CD4-positive, alpha-beta T cell (primary cell): ENCODE data around the gene ORMDL2. TPM values are rescaled to one million over a fixed set of nuclear protein-coding genes. Genes with fewer than 3 reads are reported as not detected.
"Not testable (repeated sequence)": the region's sequence is repeated elsewhere in the genome, so short reads cannot be mapped to it uniquely, and the experiment has no call there.

Experiments
- ATAC-seq: fragments of 200-7000 bp; cut with Tn5 transposase; one replicate; pipeline ENCODE4 v1.10.0; 2022; ENCODE audit warnings: mild to moderate bottlenecking; ENCODE audit not compliant: poor library complexity
- CTCF ChIA-PET: fragments of 350-600 bp; sonication (Branson Sonifier 250); formaldehyde crosslinking; loops from one replicate; lab custom pipeline; 2021; ENCODE audit warnings: antibody characterized with exemption, inconsistent platforms; lab: Charles Lee
- POLR2A ChIA-PET: fragments of 350-600 bp; sonication (Branson Sonifier 250); formaldehyde crosslinking; loops from one replicate; lab custom pipeline; 2021; ENCODE audit warnings: antibody characterized with exemption, inconsistent platforms; lab: Charles Lee
- DNase-seq, 14 experiments: peaks; one replicate each; pipeline ENCODE4 v3.0.0-alpha.2; 2013 to 2020; ENCODE audit warnings: mixed read lengths in 2 of 14
- H3K27ac ChIP-seq, 2 donors: one replicate each; pipeline versions ENCODE4 v1.5.1 to v1.7.0; 2013; ENCODE audit warnings: low read length in 2 of 2, low read depth in 1 of 2, mild to moderate bottlenecking in 1 of 2
- H3K27me3 ChIP-seq, 2 experiments: 1 replicate in 1 of 2; 2 replicates in 1 of 2; pipeline versions ENCODE4 v1.6.1 to v1.7.0; 2013; ENCODE audit warnings: low read length in 2 of 2, control low read depth in 1 of 2, mild to moderate bottlenecking in 1 of 2, moderate library complexity in 1 of 2; ENCODE audit not compliant: insufficient read depth in 2 of 2, control insufficient read depth in 1 of 2
- H3K36me3 ChIP-seq: one replicate; pipeline ENCODE4 v1.6.1; 2013; ENCODE audit warnings: low read length, control low read depth; ENCODE audit not compliant: insufficient read depth
- H3K4me1 ChIP-seq: one replicate; pipeline ENCODE4 v1.6.1; 2013; ENCODE audit warnings: low read length, control low read depth; ENCODE audit not compliant: insufficient read depth
- H3K4me3 ChIP-seq: one replicate; pipeline ENCODE4 v1.5.1; 2013; ENCODE audit warnings: mild to moderate bottlenecking, low read length, moderate library complexity
- H3K9me3 ChIP-seq, 2 experiments: 1 replicate in 1 of 2; 2 replicates in 1 of 2; pipeline versions ENCODE4 v1.6.1 to v1.7.0; 2013; ENCODE audit warnings: low read length in 2 of 2, mild to moderate bottlenecking in 2 of 2, control low read depth in 1 of 2, moderate library complexity in 1 of 2; ENCODE audit not compliant: control insufficient read depth in 1 of 2, insufficient read depth in 1 of 2
- H3K27ac Mint-ChIP-seq: one replicate; pipeline ENCODE4 v1.8.0; 2020; ENCODE audit warnings: mixed read lengths
- H3K27me3 Mint-ChIP-seq: one replicate; pipeline ENCODE4 v1.8.0; 2021; ENCODE audit warnings: mixed read lengths
- H3K36me3 Mint-ChIP-seq: one replicate; pipeline ENCODE4 v1.8.0; 2021; ENCODE audit warnings: low read depth, mixed read lengths
- H3K4me1 Mint-ChIP-seq: one replicate; pipeline ENCODE4 v1.8.0; 2021; ENCODE audit warnings: low read depth, mixed read lengths
- H3K4me3 Mint-ChIP-seq: one replicate; pipeline ENCODE4 v1.8.0; 2020; ENCODE audit warnings: mild to moderate bottlenecking, mixed read lengths
- H3K9me3 Mint-ChIP-seq: one replicate; pipeline ENCODE4 v1.8.0; 2020; ENCODE audit warnings: mixed read lengths
- intact Hi-C, 2 experiments: fragments of 100-400 bp; cut with DNase I in 1 of 2; cut with micrococcal nuclease in 1 of 2; formaldehyde crosslinking; loops; one replicate each; pipeline versions ENCODE4 v1.15.1 to v1.9.0; 2023 to 2025; cut with DNase I, micrococcal nuclease
- total RNA-seq, 174 experiments: library from RNA in 2 of 174; stranded (reverse) in 2 of 174; gene quantifications; one replicate each; pipeline ENCODE4 v1.2.3 and lab custom pipeline; 2021 to 2026
- TF ChIP-seq, protein P1 (sequence below): fragments of 200-600 bp; IDR thresholded peaks from one replicate; pipeline ENCODE4 v1.8.0; 2022; ENCODE audit warnings: antibody characterized with exemption, mild to moderate bottlenecking

ORMDL2 gene
- total RNA-seq, 2 experiments from 2014 or later, result 13.0 to 14.9 TPM

DNA sequence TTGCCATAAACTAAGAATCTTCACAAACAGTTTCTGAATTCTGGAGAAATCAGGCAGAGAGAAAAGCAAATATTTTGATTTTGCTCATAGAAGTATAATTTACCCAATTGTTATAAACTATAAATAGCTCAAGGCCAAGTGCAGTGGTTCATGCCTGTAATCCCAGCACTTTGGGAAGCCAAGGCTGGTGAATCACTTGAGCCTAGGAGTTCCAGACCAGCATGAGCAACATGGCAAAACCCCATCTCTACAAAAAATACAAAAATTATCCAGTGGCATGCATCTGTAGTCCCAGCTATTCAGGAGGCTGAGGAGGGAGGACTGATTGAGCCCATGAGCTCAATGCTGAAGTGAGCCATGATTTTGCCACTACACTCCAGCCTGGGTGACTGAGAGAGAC, 44.4 kb downstream of the ORMDL2 start:
- Histone ChIP-seq H3K27ac (no peak overlapping the region), H3K4me1 (no peaks in the 10 kb centered on the region), H3K4me3 (no peak overlapping the region), H3K36me3 (no peaks in the 10 kb centered on the region), H3K9me3 (peaks cover 14 to 26% of the 10 kb centered on the region in 2 experiments), H3K27me3 (no peaks in the 10 kb centered on the region)
- H3K36me3 Mint-ChIP-seq, result no peaks in the 10 kb centered on the region
- H3K27ac Mint-ChIP-seq, result no peak overlapping the region
- no peaks in the 10 kb centered on the region for H3K4me1 Mint-ChIP-seq
- H3K4me3 Mint-ChIP-seq, result no peak overlapping the region
- H3K27me3 Mint-ChIP-seq, result no peaks in the 10 kb centered on the region
- ATAC-seq (no peak), DNase-seq (no peak)
- intact Hi-C loops, result no loop called here
- ChIA-PET POLR2A (no interaction called here), CTCF (interaction anchor here (0.7 kb wide), 1 partner anchor 74 kb away, joined by 3 read pairs; no protein-coding TSS in a partner anchor)
- TF ChIP-seq, protein P1, sequence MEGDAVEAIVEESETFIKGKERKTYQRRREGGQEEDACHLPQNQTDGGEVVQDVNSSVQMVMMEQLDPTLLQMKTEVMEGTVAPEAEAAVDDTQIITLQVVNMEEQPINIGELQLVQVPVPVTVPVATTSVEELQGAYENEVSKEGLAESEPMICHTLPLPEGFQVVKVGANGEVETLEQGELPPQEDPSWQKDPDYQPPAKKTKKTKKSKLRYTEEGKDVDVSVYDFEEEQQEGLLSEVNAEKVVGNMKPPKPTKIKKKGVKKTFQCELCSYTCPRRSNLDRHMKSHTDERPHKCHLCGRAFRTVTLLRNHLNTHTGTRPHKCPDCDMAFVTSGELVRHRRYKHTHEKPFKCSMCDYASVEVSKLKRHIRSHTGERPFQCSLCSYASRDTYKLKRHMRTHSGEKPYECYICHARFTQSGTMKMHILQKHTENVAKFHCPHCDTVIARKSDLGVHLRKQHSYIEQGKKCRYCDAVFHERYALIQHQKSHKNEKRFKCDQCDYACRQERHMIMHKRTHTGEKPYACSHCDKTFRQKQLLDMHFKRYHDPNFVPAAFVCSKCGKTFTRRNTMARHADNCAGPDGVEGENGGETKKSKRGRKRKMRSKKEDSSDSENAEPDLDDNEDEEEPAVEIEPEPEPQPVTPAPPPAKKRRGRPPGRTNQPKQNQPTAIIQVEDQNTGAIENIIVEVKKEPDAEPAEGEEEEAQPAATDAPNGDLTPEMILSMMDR, result no peak
- H3K9me3 Mint-ChIP-seq, result no peaks in the 10 kb centered on the region

GRCh38 chr12:55862931-55863330, 45.1 kb downstream of the ORMDL2 start:
- CTCF ChIA-PET, result interaction anchor here (0.7 kb wide), 1 partner anchor 74 kb away, joined by 3 read pairs; no protein-coding TSS in a partner anchor
- POLR2A ChIA-PET, H3K36me3 Mint-ChIP-seq: not testable (repeated sequence)

GRCh38 chr12:55865327-55865726, 47.5 kb downstream of the ORMDL2 start:
- Histone ChIP-seq H3K36me3 (no peaks in the 10 kb centered on the region), H3K9me3 (peaks cover 14 to 26% of the 10 kb centered on the region in 2 experiments), H3K27ac (no peak overlapping the region), H3K27me3 (no peaks in the 10 kb centered on the region), H3K4me1 (no peaks in the 10 kb centered on the region), H3K4me3 (no peak overlapping the region)
- no peaks in the 10 kb centered on the region for H3K9me3 Mint-ChIP-seq
- ATAC-seq (no peak), DNase-seq (no peak)
- TF ChIP-seq, protein P1, result no peak
- no peak overlapping the region for H3K4me3 Mint-ChIP-seq
- intact Hi-C loops, result no loop called here
- no peaks in the 10 kb centered on the region for H3K27me3 Mint-ChIP-seq
- POLR2A ChIA-PET, result no interaction called here
- CTCF ChIA-PET, result no interaction called here
- no peak overlapping the region for H3K27ac Mint-ChIP-seq
- H3K36me3 Mint-ChIP-seq, result no peaks in the 10 kb centered on the region
- H3K4me1 Mint-ChIP-seq, result no peaks in the 10 kb centered on the region

More at GRCh38 chr12:55862931-55863330, 45.1 kb downstream of the ORMDL2 start:
- peaks cover 14 to 26% of the 10 kb centered on the region in 2 experiments for H3K9me3 ChIP-seq
- H3K9me3 Mint-ChIP-seq, H3K4me1 Mint-ChIP-seq, H3K4me3 Mint-ChIP-seq, H3K4me3 ChIP-seq, intact Hi-C loops, H3K27ac ChIP-seq, H3K4me1 ChIP-seq, H3K27me3 ChIP-seq, H3K27ac Mint-ChIP-seq, ATAC-seq, H3K27me3 Mint-ChIP-seq, DNase-seq, H3K36me3 ChIP-seq: not testable (repeated sequence)

GRCh38 chr12:55866454-55867004, 48.7 kb downstream of the ORMDL2 start:
- H3K27me3 ChIP-seq, H3K27ac ChIP-seq, H3K9me3 Mint-ChIP-seq, ATAC-seq, H3K36me3 ChIP-seq, H3K27ac Mint-ChIP-seq, POLR2A ChIA-PET, H3K4me1 Mint-ChIP-seq, H3K36me3 Mint-ChIP-seq, H3K27me3 Mint-ChIP-seq, intact Hi-C loops, H3K4me3 ChIP-seq, H3K4me1 ChIP-seq, DNase-seq, H3K4me3 Mint-ChIP-seq: not testable (repeated sequence)
- H3K9me3 ChIP-seq, result peaks cover 14 to 26% of the 10 kb centered on the region in 2 experiments
- CTCF ChIA-PET, result interaction anchor here (1.1 kb wide), 1 partner anchor 74 kb away, joined by 3 read pairs; no protein-coding TSS in a partner anchor

Other genes starting within 250 kb of the ORMDL2 start
- under 1 TPM in 1 of 2 experiments, not detected in 1; 0.22 TPM for gene OR2AP1, start 245.6 kb upstream of the ORMDL2 start, total RNA-seq
- not detected for gene OR10P1, start 181.1 kb upstream of the ORMDL2 start, total RNA-seq
- gene ITGA7, start 110.1 kb upstream of the ORMDL2 start, total RNA-seq, result 1 to 10 TPM; 1.2 to 1.6 TPM
- gene BLOC1S1, start 102.0 kb upstream of the ORMDL2 start, total RNA-seq, result 10 to 100 TPM; 34.8 to 36.9 TPM
- gene RDH5, start 97.6 kb upstream of the ORMDL2 start, total RNA-seq, result 1 to 10 TPM; 8.8 TPM
- 10 to 100 TPM; 34.0 to 36.4 TPM for gene CD63, start 89.0 kb upstream of the ORMDL2 start, total RNA-seq
- gene GDF11, start 74.9 kb upstream of the ORMDL2 start, total RNA-seq, result 1 to 10 TPM; 4.4 to 6.6 TPM
- gene SARNP, start 317 bp upstream of the ORMDL2 start, total RNA-seq, result 10 to 100 TPM; 38.2 to 38.6 TPM
- 10 to 100 TPM; 17.8 to 21.0 TPM for gene DNAJC14, start 11.5 kb downstream of the ORMDL2 start, total RNA-seq
- not detected for gene MMP19, start 24.9 kb downstream of the ORMDL2 start, total RNA-seq
- 10 to 100 TPM; 13.7 to 16.7 TPM for gene PYM1, start 109.9 kb downstream of the ORMDL2 start, total RNA-seq
- 100 to 1,000 TPM; 799 to 818 TPM for gene DGKA, start 113.1 kb downstream of the ORMDL2 start, total RNA-seq
- not detected for gene PMEL, start 148.0 kb downstream of the ORMDL2 start, total RNA-seq
- 10 to 100 TPM; 15.8 to 16.0 TPM for gene CDK2, start 148.8 kb downstream of the ORMDL2 start, total RNA-seq
- 10 to 100 TPM; 21.6 to 27.4 TPM for gene RAB5B, start 156.0 kb downstream of the ORMDL2 start, total RNA-seq
- gene SUOX, start 179.2 kb downstream of the ORMDL2 start, total RNA-seq, result 1 to 10 TPM in 1 of 2 experiments, under 1 TPM in 1; 0.82 to 1.2 TPM
- gene IKZF4, start 203.0 kb downstream of the ORMDL2 start, total RNA-seq, result 1 to 10 TPM; 2.5 to 5.0 TPM
- 100 to 1,000 TPM; 118 to 126 TPM for gene RPS26, start 223.9 kb downstream of the ORMDL2 start, total RNA-seq